ENCODE measurements around the gene CELF1. TPM values are rescaled to one million over a fixed set of nuclear protein-coding genes. Genes with fewer than 3 reads are reported as not detected.
A peak's percentile ranks its signal among the peaks of the same experiment; 100 is the strongest.

Gene CELF1
- total and polyA plus RNA-seq, 2 experiments from 2014 or later, result 124 to 233 TPM

GRCh38 chr11:47488111-47488510, 64.8 kb downstream of the CELF1 start:
- Histone ChIP-seq H3F3A (replicated peaks; ENCODE audit: low read depth) (peaks cover 27% of the 10 kb centered on the region; the same call in 1 of the 2 replicates), H3K4me1 (ENCODE audit: insufficient read depth) (no peaks in the 10 kb centered on the region), H3K27me3 (ENCODE audit: insufficient read depth) (no peaks in the 10 kb centered on the region), H3K4me2 (no peak overlapping the region), H4K20me1 (replicated peaks; ENCODE audit: insufficient read depth) (peaks cover 42% of the 10 kb centered on the region), H2AFZ (no peak overlapping the region), H3K79me2 (replicated peaks; ENCODE audit: insufficient read depth) (peaks cover 62% of the 10 kb centered on the region), H3K9me2 (ENCODE audit: insufficient read depth) (no peaks in the 10 kb centered on the region), H3K27ac (ENCODE audit: low read depth) (peak overlapping the region; percentile 46; the same call in 1 of the 2 replicates), H3K36me3 (ENCODE audit: insufficient read depth) (peaks cover 53% of the 10 kb centered on the region), H3K4me3 (no peak overlapping the region)
- TF ChIP-seq POLR2AphosphoS5 (IDR thresholded peaks at IDR 0.05; ENCODE audit: low read depth) (no peak), NANOG (IDR thresholded peaks at IDR 0.05; ENCODE audit: borderline replicate concordance) (no peak), ZNF331 (CRISPR knock-in tag; IDR thresholded peaks at IDR 0.05; ENCODE audit: low read depth) (no peak)
- TF ChIP-seq, protein P1, sequence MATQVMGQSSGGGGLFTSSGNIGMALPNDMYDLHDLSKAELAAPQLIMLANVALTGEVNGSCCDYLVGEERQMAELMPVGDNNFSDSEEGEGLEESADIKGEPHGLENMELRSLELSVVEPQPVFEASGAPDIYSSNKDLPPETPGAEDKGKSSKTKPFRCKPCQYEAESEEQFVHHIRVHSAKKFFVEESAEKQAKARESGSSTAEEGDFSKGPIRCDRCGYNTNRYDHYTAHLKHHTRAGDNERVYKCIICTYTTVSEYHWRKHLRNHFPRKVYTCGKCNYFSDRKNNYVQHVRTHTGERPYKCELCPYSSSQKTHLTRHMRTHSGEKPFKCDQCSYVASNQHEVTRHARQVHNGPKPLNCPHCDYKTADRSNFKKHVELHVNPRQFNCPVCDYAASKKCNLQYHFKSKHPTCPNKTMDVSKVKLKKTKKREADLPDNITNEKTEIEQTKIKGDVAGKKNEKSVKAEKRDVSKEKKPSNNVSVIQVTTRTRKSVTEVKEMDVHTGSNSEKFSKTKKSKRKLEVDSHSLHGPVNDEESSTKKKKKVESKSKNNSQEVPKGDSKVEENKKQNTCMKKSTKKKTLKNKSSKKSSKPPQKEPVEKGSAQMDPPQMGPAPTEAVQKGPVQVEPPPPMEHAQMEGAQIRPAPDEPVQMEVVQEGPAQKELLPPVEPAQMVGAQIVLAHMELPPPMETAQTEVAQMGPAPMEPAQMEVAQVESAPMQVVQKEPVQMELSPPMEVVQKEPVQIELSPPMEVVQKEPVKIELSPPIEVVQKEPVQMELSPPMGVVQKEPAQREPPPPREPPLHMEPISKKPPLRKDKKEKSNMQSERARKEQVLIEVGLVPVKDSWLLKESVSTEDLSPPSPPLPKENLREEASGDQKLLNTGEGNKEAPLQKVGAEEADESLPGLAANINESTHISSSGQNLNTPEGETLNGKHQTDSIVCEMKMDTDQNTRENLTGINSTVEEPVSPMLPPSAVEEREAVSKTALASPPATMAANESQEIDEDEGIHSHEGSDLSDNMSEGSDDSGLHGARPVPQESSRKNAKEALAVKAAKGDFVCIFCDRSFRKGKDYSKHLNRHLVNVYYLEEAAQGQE (IDR thresholded peaks at IDR 0.05; ENCODE audit: unreplicated experiment), result no peak
- ATAC-seq, result no peak
- H3K27ac Mint-ChIP-seq, result no peak overlapping the region
- peaks cover 5% of the 10 kb centered on the region for H3K27me3 Mint-ChIP-seq (ENCODE audit: insufficient read depth, low read depth, poor library complexity)
- H3K4me1 Mint-ChIP-seq, result no peaks in the 10 kb centered on the region
- DNase-seq (ENCODE audit: low spot score), result no peak
- H3K9me3 Mint-ChIP-seq, result no peaks in the 10 kb centered on the region
- peaks cover 61% of the 10 kb centered on the region for H3K36me3 Mint-ChIP-seq (ENCODE audit: low read depth)
- no peak overlapping the region for H3K4me3 Mint-ChIP-seq

- no peak overlapping the region for H3K4me2 ChIP-seq
- H3K4me3 ChIP-seq, result no peak overlapping the region
- no peaks in the 10 kb centered on the region for H3K4me1 ChIP-seq (ENCODE audit: insufficient read depth)
- Mint-ChIP-seq H3K9me3 (no peaks in the 10 kb centered on the region), H3K27ac (no peak overlapping the region), H3K4me1 (no peaks in the 10 kb centered on the region), H3K4me3 (no peak overlapping the region), H3K36me3 (ENCODE audit: low read depth) (peaks cover 62% of the 10 kb centered on the region), H3K27me3 (ENCODE audit: insufficient read depth, low read depth, poor library complexity) (peaks cover 5% of the 10 kb centered on the region)
- no peaks in the 10 kb centered on the region for H3K9me2 ChIP-seq (ENCODE audit: insufficient read depth)
- H2AFZ ChIP-seq, result no peak overlapping the region
- H3K79me2 ChIP-seq (replicated peaks; ENCODE audit: insufficient read depth), result peaks cover 58% of the 10 kb centered on the region
- peaks cover 40% of the 10 kb centered on the region for H4K20me1 ChIP-seq (replicated peaks; ENCODE audit: insufficient read depth)
- H3K27me3 ChIP-seq (ENCODE audit: insufficient read depth), result no peaks in the 10 kb centered on the region
- DNase-seq (ENCODE audit: low spot score) (no peak), ATAC-seq (no peak)
- H3F3A ChIP-seq (replicated peaks; ENCODE audit: low read depth), result peaks cover 27% of the 10 kb centered on the region; the same call in 1 of the 2 replicates
- H3K36me3 ChIP-seq (ENCODE audit: insufficient read depth), result peaks cover 60% of the 10 kb centered on the region
- H3K27ac ChIP-seq (ENCODE audit: low read depth), result no peak overlapping the region
- TF ChIP-seq ZNF114 (CRISPR knock-in tag; IDR thresholded peaks at IDR 0.05) (no peak), EZH2 (IDR thresholded peaks at IDR 0.05; ENCODE audit: low read depth, unreplicated experiment) (no peak), CREB1 (CRISPR knock-in tag; IDR thresholded peaks at IDR 0.05; ENCODE audit: low read depth) (no peak), STAT1 (IDR thresholded peaks at IDR 0.05; ENCODE audit: unreplicated experiment) (no peak), ZNF331 (CRISPR knock-in tag; IDR thresholded peaks at IDR 0.05; ENCODE audit: low read depth) (no peak), ZNF462 (CRISPR knock-in tag; IDR thresholded peaks at IDR 0.05) (no peak)
- TF ChIP-seq, protein P1 (IDR thresholded peaks at IDR 0.05; ENCODE audit: unreplicated experiment), result no peak
Measured at GRCh38 chr11:47487421-47487820, 65.5 kb downstream of the CELF1 start.

Measured in GM23338 (cell line).